Measurements from ENCODE around the gene IGF2BP2. TPM values are rescaled to one million over a fixed set of nuclear protein-coding genes. Genes with fewer than 3 reads are reported as not detected.

The IGF2BP2 gene
- polyA plus RNA-seq, 1 experiment, result 2.0 TPM

- TF ChIP-seq CTCF (IDR thresholded peaks at IDR 0.05; ENCODE audit: insufficient read depth, low read depth, low read length), result no peak
- ChIA-PET POLR2A (interaction anchor here (0.6 to 1.1 kb wide), 3 partner anchors 15 to 163 kb away, joined by 3 to 8 read pairs (median 6); no protein-coding TSS in a partner anchor), CTCF (interaction anchor here (1.4 to 6.9 kb wide), 6 partner anchors 17 to 285 kb away, joined by 3 to 108 read pairs (median 16); no protein-coding TSS in a partner anchor)
- no peak for DNase-seq (ENCODE audit: low read depth)
- H3K4me3 ChIP-seq (ENCODE audit: low read depth, low read length), result no peak overlapping the region
- H3K27me3 ChIP-seq (ENCODE audit: control insufficient read depth, insufficient read depth, low read length), result no peaks in the 10 kb centered on the region
- H3K36me3 ChIP-seq (ENCODE audit: control insufficient read depth, insufficient read depth, low read length), result peaks cover 18% of the 10 kb centered on the region
Measured at GRCh38 chr3:185657691-185658503, 166.9 kb downstream of the IGF2BP2 start.

GRCh38 chr3:185657211-185657610 lies 167.6 kb downstream of the IGF2BP2 start:
- DNase-seq (ENCODE audit: low read depth), result no peak
- peaks cover 22% of the 10 kb centered on the region for H3K36me3 ChIP-seq (ENCODE audit: control insufficient read depth, insufficient read depth, low read length)
- ChIA-PET CTCF (interaction anchor here (1.1 to 4.1 kb wide), 3 partner anchors 78 to 286 kb away, joined by 3 to 24 read pairs (median 6); no protein-coding TSS in a partner anchor), POLR2A (no interaction called here)
- no peak for TF ChIP-seq CTCF (IDR thresholded peaks at IDR 0.05; ENCODE audit: insufficient read depth, low read depth, low read length)
- no peak overlapping the region for H3K4me3 ChIP-seq (ENCODE audit: low read depth, low read length)
- H3K27me3 ChIP-seq (ENCODE audit: control insufficient read depth, insufficient read depth, low read length), result no peaks in the 10 kb centered on the region

GRCh38 chr3:185656321-185656840 lies 168.5 kb downstream of the IGF2BP2 start:
- Histone ChIP-seq H3K4me3 (ENCODE audit: low read depth, low read length) (no peak overlapping the region), H3K36me3 (ENCODE audit: control insufficient read depth, insufficient read depth, low read length) (peaks cover 28% of the 10 kb centered on the region), H3K27me3 (ENCODE audit: control insufficient read depth, insufficient read depth, low read length) (no peaks in the 10 kb centered on the region)
- CTCF ChIA-PET, result interaction anchor here (0.8 to 2.0 kb wide), 3 partner anchors 15 to 287 kb away, joined by 3 to 6 read pairs (median 3); no protein-coding TSS in a partner anchor
- TF ChIP-seq CTCF (IDR thresholded peaks at IDR 0.05; ENCODE audit: insufficient read depth, low read depth, low read length), result no peak
- DNase-seq (ENCODE audit: low read depth), result peak; percentile 99
- POLR2A ChIA-PET, result no interaction called here

- Histone ChIP-seq H3K36me3 (ENCODE audit: control insufficient read depth, insufficient read depth, low read length) (peaks cover 29% of the 10 kb centered on the region), H3K4me3 (ENCODE audit: low read depth, low read length) (no peak overlapping the region), H3K27me3 (ENCODE audit: control insufficient read depth, insufficient read depth, low read length) (no peaks in the 10 kb centered on the region)
- CTCF ChIA-PET, result interaction anchor here (1.1 to 2.0 kb wide), 2 partner anchors 79 to 288 kb away, joined by 3 to 6 read pairs; no protein-coding TSS in a partner anchor
- TF ChIP-seq CTCF (IDR thresholded peaks at IDR 0.05; ENCODE audit: insufficient read depth, low read depth, low read length), result no peak
- POLR2A ChIA-PET, result interaction anchor here (0.6 kb wide), 1 partner anchor 75 kb away, joined by 3 read pairs; no protein-coding TSS in a partner anchor
- no peak for DNase-seq (ENCODE audit: low read depth)
Measured at GRCh38 chr3:185655426-185656320, 169.2 kb downstream of the IGF2BP2 start.
